GM21528 (cell line): ENCODE results near the gene ATF3.

Source experiments
- ATAC-seq: cut with Tn5 transposase; IDR thresholded peaks from one replicate; pipeline ENCODE4 v1.9.1; 2021; ENCODE audit warnings: mild to moderate bottlenecking, moderate library complexity; ENCODE audit not compliant: unreplicated experiment, low FRiP score

The ATF3 gene

GRCh38 chr1:212607913-212608391 is 609 bp upstream of the ATF3 start:
- peak; percentile 11 for ATAC-seq

- peak; percentile 23 for ATAC-seq
These were observed 569 bp downstream of the ATF3 start for GRCh38 chr1:212608959-212609700.

- no peak for ATAC-seq
These were observed 1.4 kb downstream of the ATF3 start for GRCh38 chr1:212609701-212610574.

- no peak for ATAC-seq
These were observed 2.0 kb downstream of the ATF3 start for GRCh38 chr1:212610575-212610967.

DNA sequence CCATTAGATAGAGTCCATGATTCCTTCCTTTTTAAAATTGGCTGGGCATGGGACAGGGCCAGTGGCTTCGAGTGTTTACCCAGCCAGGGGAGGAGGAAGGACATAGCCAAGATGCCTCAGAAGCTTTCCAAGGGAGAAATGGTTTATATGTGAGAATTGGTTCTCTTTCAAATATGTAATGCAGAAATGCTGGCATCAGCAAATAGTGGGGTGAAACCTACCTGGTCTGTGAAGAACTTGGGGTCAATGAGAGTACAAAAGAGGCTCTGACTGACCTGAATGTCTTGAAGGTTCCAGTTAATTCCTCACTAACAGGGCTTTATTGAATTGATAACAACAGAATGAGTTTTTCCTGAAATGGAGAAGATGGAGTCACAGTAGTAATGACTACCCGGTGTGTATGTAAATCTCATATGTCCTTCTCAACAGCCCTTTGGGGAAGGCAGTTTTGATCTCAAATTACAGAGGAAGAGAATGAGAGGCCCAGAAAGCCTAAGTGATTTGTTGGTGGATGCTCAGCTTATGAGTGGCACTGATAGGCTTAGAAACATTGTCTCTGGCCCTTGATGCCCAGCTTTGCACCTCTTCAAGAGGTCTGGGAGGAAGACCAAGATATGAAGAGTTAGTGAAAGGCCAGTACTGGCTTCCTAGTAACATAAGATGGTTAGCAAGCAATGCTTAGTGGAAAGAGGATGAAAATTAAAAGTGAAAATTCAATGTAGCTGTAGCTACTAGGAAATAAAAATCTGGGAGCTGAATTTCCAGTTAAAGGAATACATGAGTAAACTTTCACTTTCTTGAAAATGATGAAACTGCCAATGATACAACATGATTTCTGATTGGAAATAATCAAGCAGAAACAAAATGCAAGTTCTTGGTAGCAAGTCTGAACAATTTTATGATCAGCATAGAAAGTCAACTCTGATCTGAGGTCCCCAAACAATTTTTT is 2.7 kb downstream of the ATF3 start:
- no peak for ATAC-seq

DNA sequence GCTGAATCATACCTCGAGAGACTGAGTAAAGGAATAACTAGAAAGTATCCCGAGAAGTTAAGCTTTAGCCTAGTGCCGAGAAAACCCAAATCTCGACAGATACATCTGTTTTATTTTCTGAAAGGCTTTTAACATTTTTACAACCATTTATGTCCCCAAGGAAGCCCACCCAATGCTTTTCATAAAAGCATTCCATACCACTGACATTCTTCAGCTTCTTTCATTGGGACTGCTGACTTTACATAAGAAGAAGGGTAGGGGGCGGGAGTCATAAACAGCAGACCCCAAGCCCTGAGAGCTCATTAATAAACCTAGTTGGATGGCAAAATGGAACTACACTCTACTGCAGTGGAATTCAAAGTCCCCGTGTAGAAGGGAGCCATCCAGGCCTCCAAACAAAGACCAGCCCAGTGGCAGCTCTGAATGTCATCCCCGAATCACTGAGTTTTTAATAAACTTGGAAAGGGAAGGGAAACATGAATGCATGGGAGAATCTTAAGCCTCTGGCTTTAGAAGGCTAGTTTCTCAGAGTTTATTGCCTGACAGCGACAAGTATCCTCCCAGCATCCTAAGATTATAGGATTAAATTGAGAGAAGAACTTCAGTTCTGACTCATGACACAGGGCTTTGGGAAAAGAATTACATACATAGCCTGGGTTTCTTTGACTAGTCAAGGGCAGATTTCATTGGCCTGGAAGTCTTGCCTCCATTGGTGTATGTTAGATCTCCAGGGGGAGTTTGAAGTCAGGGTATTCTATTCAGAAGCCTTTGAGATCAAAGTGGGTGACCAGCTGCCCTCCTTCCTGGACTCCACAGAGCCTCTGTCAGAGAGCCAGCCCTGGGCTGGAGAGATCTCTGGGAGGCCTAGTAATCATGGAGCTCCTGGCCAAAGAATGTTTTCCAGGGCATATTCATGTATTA is 3.7 kb downstream of the ATF3 start:
- no peak for ATAC-seq

DNA sequence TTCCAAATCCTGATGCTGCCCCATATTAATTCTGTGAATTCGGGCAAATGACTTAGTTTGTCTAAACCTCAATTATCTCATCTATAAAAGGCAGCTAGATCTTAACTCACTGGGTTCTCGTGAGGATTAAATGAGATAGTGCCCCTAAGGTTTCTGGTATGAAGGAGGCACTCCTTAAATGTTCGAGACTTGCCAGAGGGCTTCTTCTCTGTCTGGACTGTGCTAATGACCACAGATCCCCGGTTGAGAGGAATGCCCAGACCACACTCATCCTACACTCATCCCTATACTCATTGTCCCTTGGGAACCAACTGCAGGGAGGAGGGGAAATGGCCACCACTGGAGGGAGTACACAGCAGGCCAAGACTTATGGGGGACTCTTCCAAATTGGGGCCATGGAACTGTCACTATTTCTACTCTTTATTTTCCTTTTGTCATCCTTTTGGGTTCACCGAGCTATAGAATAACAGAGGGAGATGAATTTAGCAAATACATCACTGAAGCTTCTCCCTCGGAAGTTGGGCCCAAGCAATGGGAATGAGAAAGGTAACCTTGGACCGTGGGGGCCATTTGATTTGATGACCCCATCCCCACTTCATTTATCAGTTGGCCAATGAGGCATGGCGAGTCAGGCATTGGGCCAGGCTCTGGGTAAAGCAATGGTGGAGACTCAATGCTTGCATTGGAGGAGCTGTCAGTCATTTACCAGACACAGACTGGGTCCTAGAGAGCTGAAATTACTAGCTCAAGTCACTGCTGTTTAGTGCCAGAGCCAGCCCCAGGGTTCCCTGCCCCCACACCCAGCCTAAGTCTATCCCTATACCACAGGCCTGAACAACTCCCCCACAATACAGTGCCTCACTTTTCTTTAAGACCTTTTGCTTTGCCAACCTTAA is 5.1 kb downstream of the ATF3 start:
- no peak for ATAC-seq

- ATAC-seq: no peak
These were observed 6.1 kb downstream of the ATF3 start for GRCh38 chr1:212614453-212615200.

GRCh38 chr1:212615201-212615470 is 6.6 kb downstream of the ATF3 start:
- ATAC-seq: no peak

GRCh38 chr1:212618466-212619210 is 10.1 kb downstream of the ATF3 start:
- ATAC-seq: no peak

- ATAC-seq: no peak
These were observed 11.7 kb downstream of the ATF3 start for GRCh38 chr1:212620293-212620692.

DNA sequence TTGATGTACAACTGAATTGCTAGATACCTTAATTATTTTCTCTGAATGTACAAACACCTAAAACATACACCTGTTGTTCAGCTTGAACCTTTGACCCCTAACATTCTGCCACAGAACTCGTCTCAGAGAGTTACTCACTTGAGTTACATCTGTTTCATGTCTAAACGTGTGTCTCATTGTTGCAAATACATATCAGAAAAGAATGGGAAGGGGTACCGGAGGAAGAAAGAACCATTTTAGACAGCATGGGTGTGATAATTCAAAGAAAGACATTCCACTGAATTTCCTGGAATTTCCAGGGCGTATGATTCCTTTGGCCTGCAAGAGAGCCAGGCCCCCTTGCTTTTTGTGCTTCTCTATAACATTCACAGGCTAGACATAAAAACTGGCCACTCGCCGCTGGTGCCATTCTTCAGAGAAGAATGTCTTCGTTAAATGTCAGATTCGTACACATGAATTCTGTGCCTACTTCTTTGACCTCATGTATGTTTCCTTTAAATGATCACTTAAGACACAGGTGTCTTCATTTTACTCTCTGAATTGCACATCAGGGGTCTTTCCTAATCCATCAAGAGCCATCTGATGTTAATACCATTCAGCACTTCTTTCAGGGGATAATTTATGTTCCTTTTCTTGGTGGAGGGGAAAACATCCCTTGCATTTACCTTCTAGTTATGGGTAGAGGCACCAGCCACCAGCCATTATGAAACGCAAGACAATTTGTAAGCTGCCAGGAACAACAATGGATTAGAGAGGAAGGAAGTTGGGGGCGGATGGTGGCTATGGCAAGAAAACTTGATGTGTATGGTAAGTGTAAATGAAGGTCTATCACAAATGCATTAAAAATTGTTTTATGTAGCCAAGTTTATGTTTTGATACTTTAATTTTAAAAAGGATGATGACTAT is 12.7 kb downstream of the ATF3 start:
- no peak for ATAC-seq

DNA sequence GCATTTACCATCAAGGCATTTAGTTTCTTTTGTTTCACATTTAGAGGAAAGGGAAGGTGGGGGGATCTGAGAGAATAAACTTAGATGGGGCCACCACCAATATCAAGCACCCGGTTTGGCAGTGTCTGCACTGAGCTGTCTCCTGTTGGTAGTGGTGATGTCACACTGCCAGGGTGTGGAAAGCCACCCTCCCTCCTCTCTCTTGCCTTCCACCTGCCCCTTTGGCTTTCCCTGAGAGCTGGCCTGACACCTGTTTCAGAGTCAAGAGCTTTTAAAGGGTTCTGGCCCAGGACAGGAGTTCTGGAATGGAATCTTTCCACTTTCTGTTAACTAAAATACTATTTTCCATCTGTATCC is 13.4 kb downstream of the ATF3 start:
- no peak for ATAC-seq

DNA sequence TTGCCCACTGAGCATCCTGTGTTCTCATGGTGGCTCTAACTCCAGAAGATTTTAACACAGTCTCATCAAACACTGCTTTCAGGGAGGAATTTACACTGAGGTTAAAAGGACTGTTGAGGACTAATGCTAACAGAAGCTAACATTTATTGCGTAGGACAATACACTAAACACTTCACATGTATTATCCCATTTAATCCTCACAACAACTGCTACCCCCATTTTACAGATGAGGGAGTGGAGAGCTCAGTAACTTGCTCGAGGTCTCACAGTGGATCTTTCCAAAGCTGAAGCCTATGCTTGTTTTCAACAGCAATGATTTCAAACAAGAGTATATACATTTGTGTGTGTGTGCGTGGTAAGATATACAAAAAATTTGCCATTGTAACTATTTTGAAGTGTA is 13.9 kb downstream of the ATF3 start:
- no peak for ATAC-seq

- no peak for ATAC-seq
These were observed 14.3 kb downstream of the ATF3 start for GRCh38 chr1:212622906-212623305.

- ATAC-seq: no peak
These were observed 15.0 kb downstream of the ATF3 start for GRCh38 chr1:212623603-212624002.
